Measurements from ENCODE around the gene CDH13.
"Not testable (repeated sequence)": the region's sequence is repeated elsewhere in the genome, so short reads cannot be mapped to it uniquely, and the experiment has no call there.

The CDH13 gene

GRCh38 chr16:82899731-82900450, 273.1 kb downstream of the CDH13 start:
- no peak for DNase-seq

GRCh38 chr16:82900559-82900958, 273.8 kb downstream of the CDH13 start:
- no peak for DNase-seq

- no peak for DNase-seq
Measured at GRCh38 chr16:82911925-82912324, 285.2 kb downstream of the CDH13 start.

GRCh38 chr16:82915139-82915824, 288.5 kb downstream of the CDH13 start:
- no peak for DNase-seq

GRCh38 chr16:82917886-82918595, 291.3 kb downstream of the CDH13 start:
- no peak for DNase-seq

GRCh38 chr16:82924075-82924854, 297.5 kb downstream of the CDH13 start:
- DNase-seq, result no peak

- no peak for DNase-seq
Measured at GRCh38 chr16:82926500-82926899, 299.7 kb downstream of the CDH13 start.

GRCh38 chr16:82933933-82934332, 307.2 kb downstream of the CDH13 start:
- DNase-seq, result not testable (repeated sequence)

- no peak for DNase-seq
Measured at GRCh38 chr16:82935766-82936165, 309.0 kb downstream of the CDH13 start.

GRCh38 chr16:82936941-82937551, 310.3 kb downstream of the CDH13 start:
- DNase-seq, result no peak

- DNase-seq, result no peak
Measured at GRCh38 chr16:82937926-82938520, 311.3 kb downstream of the CDH13 start.

- no peak for DNase-seq
Measured at GRCh38 chr16:82943371-82943770, 316.6 kb downstream of the CDH13 start.

- no peak for DNase-seq
Measured at GRCh38 chr16:82945420-82946101, 318.8 kb downstream of the CDH13 start.

GRCh38 chr16:82947698-82948097, 320.9 kb downstream of the CDH13 start:
- no peak for DNase-seq

GRCh38 chr16:82949016-82949415, 322.2 kb downstream of the CDH13 start:
- no peak for DNase-seq

GRCh38 chr16:82953517-82953916, 326.7 kb downstream of the CDH13 start:
- DNase-seq, result no peak

- DNase-seq, result no peak
Measured at GRCh38 chr16:82954224-82954929, 327.6 kb downstream of the CDH13 start.

- DNase-seq, result no peak
Measured at GRCh38 chr16:82955741-82956348, 329.1 kb downstream of the CDH13 start.

- no peak for DNase-seq
Measured at GRCh38 chr16:82957212-82957611, 330.4 kb downstream of the CDH13 start.

- no peak for DNase-seq
Measured at GRCh38 chr16:82960918-82961317, 334.1 kb downstream of the CDH13 start.
